Measurements from ENCODE around the gene TCP11L2.
A peak's percentile ranks its signal among the peaks of the same experiment; 100 is the strongest.

Gene TCP11L2

GRCh38 chr12:106303202-106303820, 778 bp downstream of the TCP11L2 start (continued):
- TF ChIP-seq, protein P1, sequence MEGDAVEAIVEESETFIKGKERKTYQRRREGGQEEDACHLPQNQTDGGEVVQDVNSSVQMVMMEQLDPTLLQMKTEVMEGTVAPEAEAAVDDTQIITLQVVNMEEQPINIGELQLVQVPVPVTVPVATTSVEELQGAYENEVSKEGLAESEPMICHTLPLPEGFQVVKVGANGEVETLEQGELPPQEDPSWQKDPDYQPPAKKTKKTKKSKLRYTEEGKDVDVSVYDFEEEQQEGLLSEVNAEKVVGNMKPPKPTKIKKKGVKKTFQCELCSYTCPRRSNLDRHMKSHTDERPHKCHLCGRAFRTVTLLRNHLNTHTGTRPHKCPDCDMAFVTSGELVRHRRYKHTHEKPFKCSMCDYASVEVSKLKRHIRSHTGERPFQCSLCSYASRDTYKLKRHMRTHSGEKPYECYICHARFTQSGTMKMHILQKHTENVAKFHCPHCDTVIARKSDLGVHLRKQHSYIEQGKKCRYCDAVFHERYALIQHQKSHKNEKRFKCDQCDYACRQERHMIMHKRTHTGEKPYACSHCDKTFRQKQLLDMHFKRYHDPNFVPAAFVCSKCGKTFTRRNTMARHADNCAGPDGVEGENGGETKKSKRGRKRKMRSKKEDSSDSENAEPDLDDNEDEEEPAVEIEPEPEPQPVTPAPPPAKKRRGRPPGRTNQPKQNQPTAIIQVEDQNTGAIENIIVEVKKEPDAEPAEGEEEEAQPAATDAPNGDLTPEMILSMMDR (tag by site-specific recombination; IDR thresholded peaks at IDR 0.05) = peak; percentile 23; the same call in 1 of the 2 replicates
- peak; percentile 56; the same call in 1 of the 2 replicates for TF ChIP-seq ZBTB48 (tag by site-specific recombination; IDR thresholded peaks at IDR 0.05)
- TF ChIP-seq, protein P2, sequence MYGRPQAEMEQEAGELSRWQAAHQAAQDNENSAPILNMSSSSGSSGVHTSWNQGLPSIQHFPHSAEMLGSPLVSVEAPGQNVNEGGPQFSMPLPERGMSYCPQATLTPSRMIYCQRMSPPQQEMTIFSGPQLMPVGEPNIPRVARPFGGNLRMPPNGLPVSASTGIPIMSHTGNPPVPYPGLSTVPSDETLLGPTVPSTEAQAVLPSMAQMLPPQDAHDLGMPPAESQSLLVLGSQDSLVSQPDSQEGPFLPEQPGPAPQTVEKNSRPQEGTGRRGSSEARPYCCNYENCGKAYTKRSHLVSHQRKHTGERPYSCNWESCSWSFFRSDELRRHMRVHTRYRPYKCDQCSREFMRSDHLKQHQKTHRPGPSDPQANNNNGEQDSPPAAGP (tag by site-specific recombination; IDR thresholded peaks at IDR 0.05) = peak; percentile 28; the same call in 1 of the 2 replicates
- TF ChIP-seq OSR2 (tag by site-specific recombination; IDR thresholded peaks at IDR 0.05) = peak; percentile 74
- TF ChIP-seq, protein P3, sequence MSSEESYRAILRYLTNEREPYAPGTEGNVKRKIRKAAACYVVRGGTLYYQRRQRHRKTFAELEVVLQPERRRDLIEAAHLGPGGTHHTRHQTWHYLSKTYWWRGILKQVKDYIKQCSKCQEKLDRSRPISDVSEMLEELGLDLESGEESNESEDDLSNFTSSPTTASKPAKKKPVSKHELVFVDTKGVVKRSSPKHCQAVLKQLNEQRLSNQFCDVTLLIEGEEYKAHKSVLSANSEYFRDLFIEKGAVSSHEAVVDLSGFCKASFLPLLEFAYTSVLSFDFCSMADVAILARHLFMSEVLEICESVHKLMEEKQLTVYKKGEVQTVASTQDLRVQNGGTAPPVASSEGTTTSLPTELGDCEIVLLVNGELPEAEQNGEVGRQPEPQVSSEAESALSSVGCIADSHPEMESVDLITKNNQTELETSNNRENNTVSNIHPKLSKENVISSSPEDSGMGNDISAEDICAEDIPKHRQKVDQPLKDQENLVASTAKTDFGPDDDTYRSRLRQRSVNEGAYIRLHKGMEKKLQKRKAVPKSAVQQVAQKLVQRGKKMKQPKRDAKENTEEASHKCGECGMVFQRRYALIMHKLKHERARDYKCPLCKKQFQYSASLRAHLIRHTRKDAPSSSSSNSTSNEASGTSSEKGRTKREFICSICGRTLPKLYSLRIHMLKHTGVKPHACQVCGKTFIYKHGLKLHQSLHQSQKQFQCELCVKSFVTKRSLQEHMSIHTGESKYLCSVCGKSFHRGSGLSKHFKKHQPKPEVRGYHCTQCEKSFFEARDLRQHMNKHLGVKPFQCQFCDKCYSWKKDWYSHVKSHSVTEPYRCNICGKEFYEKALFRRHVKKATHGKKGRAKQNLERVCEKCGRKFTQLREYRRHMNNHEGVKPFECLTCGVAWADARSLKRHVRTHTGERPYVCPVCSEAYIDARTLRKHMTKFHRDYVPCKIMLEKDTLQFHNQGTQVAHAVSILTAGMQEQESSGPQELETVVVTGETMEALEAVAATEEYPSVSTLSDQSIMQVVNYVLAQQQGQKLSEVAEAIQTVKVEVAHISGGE (tag by site-specific recombination; conservative IDR thresholded peaks at IDR 0.05; ENCODE audit: low read depth) = peak; percentile 27; the same call in 1 of the 2 replicates
- 0 out of 2 replicates have a peak, but pooled peaks have one; percentile 23 for TF ChIP-seq ZNF24 (tag by site-specific recombination; IDR thresholded peaks at IDR 0.05)
- peak; percentile 50 for TF ChIP-seq KLF9 (tag by site-specific recombination; IDR thresholded peaks at IDR 0.05; ENCODE audit: low read depth)
- 0 out of 2 replicates have a peak, but pooled peaks have one; percentile 35 for TF ChIP-seq SCRT2 (tag by site-specific recombination; IDR thresholded peaks at IDR 0.05)
- TF ChIP-seq EGR2 (tag by site-specific recombination; IDR thresholded peaks at IDR 0.05; ENCODE audit: low read depth) = peak; percentile 66
- peak; percentile 46 for TF ChIP-seq GLIS2 (tag by site-specific recombination; IDR thresholded peaks at IDR 0.05)
- 0 out of 2 replicates have a peak, but pooled peaks have one; percentile 5 for TF ChIP-seq ZNF548 (tag by site-specific recombination; IDR thresholded peaks at IDR 0.05)
- TF ChIP-seq ZBTB20 (tag by site-specific recombination; IDR thresholded peaks at IDR 0.05) = peak; percentile 96
- TF ChIP-seq HIC1 (tag by site-specific recombination; IDR thresholded peaks at IDR 0.05) = 0 out of 2 replicates have a peak, but pooled peaks have one; percentile 24
- peak; percentile 47 for TF ChIP-seq GLIS1 (tag by site-specific recombination; IDR thresholded peaks at IDR 0.05)
- TF ChIP-seq, protein P4, sequence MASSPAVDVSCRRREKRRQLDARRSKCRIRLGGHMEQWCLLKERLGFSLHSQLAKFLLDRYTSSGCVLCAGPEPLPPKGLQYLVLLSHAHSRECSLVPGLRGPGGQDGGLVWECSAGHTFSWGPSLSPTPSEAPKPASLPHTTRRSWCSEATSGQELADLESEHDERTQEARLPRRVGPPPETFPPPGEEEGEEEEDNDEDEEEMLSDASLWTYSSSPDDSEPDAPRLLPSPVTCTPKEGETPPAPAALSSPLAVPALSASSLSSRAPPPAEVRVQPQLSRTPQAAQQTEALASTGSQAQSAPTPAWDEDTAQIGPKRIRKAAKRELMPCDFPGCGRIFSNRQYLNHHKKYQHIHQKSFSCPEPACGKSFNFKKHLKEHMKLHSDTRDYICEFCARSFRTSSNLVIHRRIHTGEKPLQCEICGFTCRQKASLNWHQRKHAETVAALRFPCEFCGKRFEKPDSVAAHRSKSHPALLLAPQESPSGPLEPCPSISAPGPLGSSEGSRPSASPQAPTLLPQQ (tag by site-specific recombination; IDR thresholded peaks at IDR 0.05) = peak; percentile 76
- TF ChIP-seq BCL11A (tag by site-specific recombination; IDR thresholded peaks at IDR 0.05; ENCODE audit: low read depth) = 0 out of 2 replicates have a peak, but pooled peaks have one; percentile 4
